NCI-H2196 treated with DMSO at 0.1 percent for 48 hours (cell line): ENCODE measurements around the gene ANO1.

Experiments used
- DNase-seq: peaks from one replicate; lab custom pipeline; 2025; ENCODE audit not compliant: unreplicated experiment; lab: John Stamatoyannopoulos, UW

The ANO1 gene

GRCh38 chr11:70156291-70157037 is 78.3 kb downstream of the ANO1 start:
- no peak for DNase-seq

- DNase-seq = no peak
These were observed 80.1 kb downstream of the ANO1 start for GRCh38 chr11:70158201-70158600.

DNA sequence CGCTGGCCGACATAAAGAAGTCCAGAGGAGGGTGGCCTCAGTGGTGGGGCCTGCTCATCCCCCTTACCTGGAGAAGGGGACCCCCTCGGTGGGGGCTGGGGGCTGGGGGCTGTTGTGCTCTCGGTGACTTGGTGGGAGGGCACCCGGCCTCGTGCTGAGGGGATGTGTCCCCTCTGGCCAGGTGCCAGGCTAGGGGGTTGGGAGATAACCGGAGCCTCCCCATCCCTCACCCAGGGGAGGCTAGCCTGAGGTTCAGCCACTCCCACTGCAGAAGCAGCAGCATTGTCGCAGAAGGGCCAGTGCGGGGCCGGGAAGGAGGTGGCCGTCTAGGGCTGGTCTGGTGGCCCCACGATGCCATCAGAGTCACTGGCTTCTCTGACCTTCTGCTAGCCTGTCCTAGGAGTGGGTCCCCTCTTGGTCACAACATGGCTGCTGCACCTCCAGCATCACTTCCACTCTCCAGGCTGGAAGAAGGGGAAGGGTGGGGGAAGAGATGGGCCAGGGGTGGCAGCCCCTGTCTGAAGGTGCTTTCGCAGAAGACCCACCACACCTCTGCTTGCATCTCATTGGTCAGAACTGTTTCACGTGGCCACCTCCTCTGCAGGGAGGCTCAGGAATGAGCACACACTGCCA is 80.8 kb downstream of the ANO1 start:
- DNase-seq = no peak

- DNase-seq = no peak
These were observed 81.8 kb downstream of the ANO1 start for GRCh38 chr11:70159627-70160570.

- DNase-seq = no peak
These were observed 83.0 kb downstream of the ANO1 start for GRCh38 chr11:70161043-70161625.

DNA sequence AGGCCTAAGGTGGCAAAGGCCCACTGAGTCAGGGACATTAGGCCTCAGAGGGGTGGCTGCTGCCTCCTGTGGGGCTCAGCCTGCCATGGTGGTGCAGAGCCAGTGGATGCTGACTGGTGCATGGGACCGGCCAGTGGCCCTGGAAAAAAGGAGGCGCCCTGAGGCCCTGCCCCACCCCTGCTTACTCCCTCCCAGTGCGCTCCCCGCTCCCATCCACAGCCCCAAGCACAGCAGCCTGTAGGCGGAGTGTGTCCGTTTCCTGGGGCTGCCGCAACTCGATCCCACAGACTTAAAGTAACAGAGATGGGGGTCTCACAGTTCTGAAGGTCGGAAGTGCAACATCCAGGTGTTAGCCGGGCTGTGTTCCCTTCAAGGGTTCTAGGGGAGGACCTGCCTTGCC is 86.6 kb downstream of the ANO1 start:
- no peak for DNase-seq

DNA sequence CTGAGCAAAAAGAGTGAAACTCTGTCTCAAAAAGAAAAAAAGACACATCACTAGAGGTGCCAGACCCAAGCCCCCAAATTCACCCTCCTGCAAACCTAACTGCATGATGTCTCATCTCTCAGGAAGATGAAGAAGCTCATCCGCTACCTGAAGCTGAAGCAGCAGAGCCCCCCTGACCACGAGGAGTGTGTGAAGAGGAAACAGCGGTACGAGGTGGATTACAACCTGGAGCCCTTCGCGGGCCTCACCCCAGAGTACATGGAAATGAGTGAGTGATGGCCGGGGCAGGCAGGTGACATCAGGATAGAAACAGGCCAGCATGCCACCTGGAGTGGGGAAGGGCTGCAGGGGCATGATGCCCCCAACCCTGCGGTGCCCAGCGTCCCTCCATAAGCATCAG is 89.0 kb downstream of the ANO1 start:
- DNase-seq = no peak

- no peak for DNase-seq
These were observed 89.7 kb downstream of the ANO1 start for GRCh38 chr11:70167723-70168404.

- DNase-seq = no peak
These were observed 90.3 kb downstream of the ANO1 start for GRCh38 chr11:70168405-70168754.

DNA sequence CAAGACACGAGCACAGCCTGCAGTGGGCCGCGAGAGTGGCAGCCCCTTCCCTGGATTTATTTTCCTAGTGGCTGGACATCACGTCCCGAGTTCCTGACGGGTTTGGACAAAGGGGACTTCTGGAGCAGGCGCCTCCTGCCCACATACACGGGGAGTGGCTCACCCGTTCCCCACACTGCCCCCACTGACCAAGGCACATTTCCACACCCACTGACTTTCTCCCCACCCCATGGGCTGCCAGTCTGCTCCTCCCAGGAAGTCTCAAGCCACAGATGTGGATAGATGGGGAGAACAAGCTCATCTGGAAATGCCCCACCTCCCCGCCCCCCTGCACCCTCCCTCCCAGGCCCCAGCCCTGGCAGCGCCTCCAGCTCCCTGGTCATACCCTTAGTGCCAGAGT is 91.0 kb downstream of the ANO1 start:
- DNase-seq = no peak

GRCh38 chr11:70169632-70170031 is 91.5 kb downstream of the ANO1 start:
- no peak for DNase-seq

GRCh38 chr11:70170596-70171210 is 92.6 kb downstream of the ANO1 start:
- DNase-seq = no peak

- no peak for DNase-seq
These were observed 94.9 kb downstream of the ANO1 start for GRCh38 chr11:70173018-70173417.

DNA sequence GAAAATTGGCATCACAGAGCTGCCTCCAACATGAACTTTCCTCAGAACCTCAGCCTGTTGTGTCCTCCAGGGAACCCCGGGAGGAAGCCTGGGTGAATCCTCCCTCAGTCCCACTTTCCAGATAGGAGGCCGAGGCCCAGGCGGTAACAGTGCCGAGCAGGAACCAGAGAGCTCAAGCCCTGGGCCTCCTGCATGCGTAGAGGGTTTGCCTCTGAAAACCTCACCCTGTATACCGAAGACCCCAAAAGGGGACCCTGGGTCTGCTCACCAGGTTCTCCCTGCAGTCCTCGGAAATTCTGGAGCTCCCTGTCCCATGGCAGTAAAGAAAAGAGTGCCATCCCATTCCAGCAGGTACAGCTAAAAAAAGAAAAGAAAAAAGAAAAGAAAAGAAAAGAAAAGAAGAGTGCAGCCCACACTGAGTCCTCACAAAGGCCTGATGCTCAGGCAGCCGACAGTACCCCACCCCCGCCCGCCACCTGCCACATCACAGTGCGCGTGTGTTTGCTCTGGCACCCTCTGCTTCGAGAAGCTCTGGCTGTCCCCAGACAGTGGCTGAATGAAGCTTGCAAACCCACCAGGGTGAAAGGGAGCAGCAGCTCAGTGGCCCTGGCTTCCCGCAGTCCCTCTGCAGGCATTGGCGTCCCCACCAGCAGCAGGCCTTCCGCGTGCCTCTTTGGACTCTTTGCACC is 96.6 kb downstream of the ANO1 start:
- DNase-seq = no peak

- no peak for DNase-seq
These were observed 97.2 kb downstream of the ANO1 start for GRCh38 chr11:70175236-70175698.

GRCh38 chr11:70176940-70177689 is 99.0 kb downstream of the ANO1 start:
- no peak for DNase-seq

- no peak for DNase-seq
These were observed 102.8 kb downstream of the ANO1 start for GRCh38 chr11:70180906-70181305.

- no peak for DNase-seq
These were observed 104.1 kb downstream of the ANO1 start for GRCh38 chr11:70182266-70182665.

DNA sequence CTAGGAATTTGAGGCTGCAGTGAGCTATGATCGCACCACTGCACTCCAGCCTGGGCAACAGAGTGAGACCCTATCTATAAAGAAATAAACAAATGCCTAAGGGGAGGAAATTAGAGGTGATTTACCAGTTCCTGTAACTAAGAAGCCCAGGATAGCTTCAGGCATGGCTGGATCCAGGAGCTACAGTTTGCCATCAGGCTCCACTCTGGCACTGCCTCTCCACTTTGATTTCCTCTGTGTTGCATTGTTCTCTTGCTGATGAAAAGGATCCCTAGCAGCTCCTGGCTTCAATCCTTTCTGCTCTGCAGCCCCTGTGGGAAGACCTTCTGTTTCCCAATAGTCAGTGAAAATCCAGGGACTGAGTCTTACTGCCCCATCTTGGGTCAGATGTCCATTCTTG is 104.9 kb downstream of the ANO1 start:
- no peak for DNase-seq
